GM19463 (cell line): ENCODE data around the gene LONP1.

ENCODE experiments used
- ATAC-seq: cut with Tn5 transposase; IDR thresholded peaks from one replicate; pipeline ENCODE4 v1.9.1; 2021; ENCODE audit warnings: mild to moderate bottlenecking, moderate library complexity; ENCODE audit not compliant: unreplicated experiment

LONP1 gene

GRCh38 chr19:5680437-5681368 is 39.2 kb downstream of the LONP1 start, which contains the start of the genes HSD11B1L and MICOS13:
HSD11B1L (plus strand) TSS chr19:5681027; CDS start chr19:5684833, 3,806 bp downstream.
MICOS13 (minus strand) TSS chr19:5680516; CDS start chr19:5680486, 30 bp downstream.
- peak; percentile 94 for ATAC-seq

GRCh38 chr19:5680084-5680436 is 39.9 kb downstream of the LONP1 start:
- no peak for ATAC-seq

- ATAC-seq = no peak
Measured at GRCh38 chr19:5679289-5680083, 40.5 kb downstream of the LONP1 start.

GRCh38 chr19:5678071-5678718 is 41.8 kb downstream of the LONP1 start:
- no peak for ATAC-seq

GRCh38 chr19:5677580-5677979 is 42.4 kb downstream of the LONP1 start:
- no peak for ATAC-seq

GRCh38 chr19:5677136-5677535 is 42.8 kb downstream of the LONP1 start:
- no peak for ATAC-seq

GRCh38 chr19:5676772-5677105 is 43.2 kb downstream of the LONP1 start:
- no peak for ATAC-seq

GRCh38 chr19:5676105-5676771 is 43.7 kb downstream of the LONP1 start:
- ATAC-seq = no peak

GRCh38 chr19:5674714-5675113 is 45.2 kb downstream of the LONP1 start:
- no peak for ATAC-seq

GRCh38 chr19:5673752-5674151 is 46.2 kb downstream of the LONP1 start:
- ATAC-seq = no peak

- ATAC-seq = no peak
Measured at GRCh38 chr19:5672708-5673459, 47.1 kb downstream of the LONP1 start.

- no peak for ATAC-seq
Measured at GRCh38 chr19:5671600-5671999, 48.3 kb downstream of the LONP1 start.

GRCh38 chr19:5669212-5669611 is 50.7 kb downstream of the LONP1 start:
- ATAC-seq = no peak

GRCh38 chr19:5667751-5668271 is 52.1 kb downstream of the LONP1 start:
- no peak for ATAC-seq

- no peak for ATAC-seq
Measured at GRCh38 chr19:5666921-5667610, 52.9 kb downstream of the LONP1 start.

- ATAC-seq = no peak
Measured at GRCh38 chr19:5665781-5666513, 54.0 kb downstream of the LONP1 start.

- no peak for ATAC-seq
Measured at GRCh38 chr19:5664515-5664914, 55.4 kb downstream of the LONP1 start.

- ATAC-seq = no peak
Measured at GRCh38 chr19:5663904-5664303, 56.0 kb downstream of the LONP1 start.

- no peak for ATAC-seq
Measured at GRCh38 chr19:5661483-5661882, 58.5 kb downstream of the LONP1 start.
